ENCODE results near the gene ZNF579.

Gene ZNF579

GRCh38 chr19:55598034-55598433 is 17.4 kb upstream of the ZNF579 start:
- peaks cover 40% of the 10 kb centered on the region for H3K36me3 ChIP-seq (ENCODE audit: insufficient read depth, low read length)
- H3K4me3 ChIP-seq (ENCODE audit: low read depth in 1 of 2, low read length in 2 of 2): peak overlapping the region in 1 of 2 experiments; percentile 69; a peak in 2 of 4 replicates
- H3K9me3 ChIP-seq (ENCODE audit: insufficient read depth, low read length, severe bottlenecking): no peaks in the 10 kb centered on the region
- H3K4me2 ChIP-seq (ENCODE audit: insufficient read depth, low read length): peak overlapping the region; percentile 64
- peaks cover 24% of the 10 kb centered on the region for H3K4me1 ChIP-seq (ENCODE audit: insufficient read depth, low read length)
- peak overlapping the region; percentile 23; the same call in 1 of the 2 replicates for H3K9ac ChIP-seq (ENCODE audit: low read depth, low read length)
- H4K20me1 ChIP-seq (ENCODE audit: insufficient read depth, low read length): no peaks in the 10 kb centered on the region
- H3K79me2 ChIP-seq (ENCODE audit: insufficient read depth, low read length): peaks cover 17% of the 10 kb centered on the region
- ATAC-seq (ENCODE audit: insufficient read depth, low read depth): no peak
- H3K27ac ChIP-seq (ENCODE audit: low read length): peak overlapping the region; percentile 51
- no peak overlapping the region for H2AFZ ChIP-seq (ENCODE audit: low read depth, low read length)
- H3K27me3 ChIP-seq (ENCODE audit: insufficient read depth, low read length, poor library complexity): no peaks in the 10 kb centered on the region
- no peak for DNase-seq
- TF ChIP-seq EZH2 (IDR thresholded peaks at IDR 0.05; ENCODE audit: borderline replicate concordance, low read depth, low read length, severe bottlenecking) (no peak), CTCF (IDR thresholded peaks at IDR 0.05; ENCODE audit: borderline replicate concordance, extremely low read depth, low read length, poor library complexity, severe bottlenecking) (no peak)

- Histone ChIP-seq H4K20me1 (ENCODE audit: insufficient read depth, low read length) (no peaks in the 10 kb centered on the region), H3K9ac (ENCODE audit: low read depth, low read length) (no peak overlapping the region), H3K4me3 (ENCODE audit: low read depth in 1 of 2, low read length in 2 of 2) (no peak overlapping the region), H3K27me3 (ENCODE audit: insufficient read depth, low read length, poor library complexity) (no peaks in the 10 kb centered on the region), H2AFZ (ENCODE audit: low read depth, low read length) (no peak overlapping the region), H3K4me1 (ENCODE audit: insufficient read depth, low read length) (peaks cover 24% of the 10 kb centered on the region), H3K36me3 (ENCODE audit: insufficient read depth, low read length) (peaks cover 40% of the 10 kb centered on the region), H3K9me3 (ENCODE audit: insufficient read depth, low read length, severe bottlenecking) (no peaks in the 10 kb centered on the region), H3K79me2 (ENCODE audit: insufficient read depth, low read length) (peaks cover 17% of the 10 kb centered on the region), H3K27ac (ENCODE audit: low read length) (no peak overlapping the region), H3K4me2 (ENCODE audit: insufficient read depth, low read length) (no peak overlapping the region)
- ATAC-seq (ENCODE audit: insufficient read depth, low read depth) (no peak), DNase-seq (no peak)
- no peak for TF ChIP-seq EZH2 (IDR thresholded peaks at IDR 0.05; ENCODE audit: borderline replicate concordance, low read depth, low read length, severe bottlenecking)
- no peak for TF ChIP-seq CTCF (IDR thresholded peaks at IDR 0.05; ENCODE audit: borderline replicate concordance, extremely low read depth, low read length, poor library complexity, severe bottlenecking)
Measured at GRCh38 chr19:55597501-55597921, 16.9 kb upstream of the ZNF579 start.

- TF ChIP-seq CTCF (IDR thresholded peaks at IDR 0.05; ENCODE audit: borderline replicate concordance, extremely low read depth, low read length, poor library complexity, severe bottlenecking): no peak
- TF ChIP-seq EZH2 (IDR thresholded peaks at IDR 0.05; ENCODE audit: borderline replicate concordance, low read depth, low read length, severe bottlenecking): no peak
- DNase-seq (no peak), ATAC-seq (ENCODE audit: insufficient read depth, low read depth) (no peak)
- Histone ChIP-seq H3K27me3 (ENCODE audit: insufficient read depth, low read length, poor library complexity) (no peaks in the 10 kb centered on the region), H3K79me2 (ENCODE audit: insufficient read depth, low read length) (peaks cover 17% of the 10 kb centered on the region), H3K36me3 (ENCODE audit: insufficient read depth, low read length) (peaks cover 44% of the 10 kb centered on the region), H4K20me1 (ENCODE audit: insufficient read depth, low read length) (no peaks in the 10 kb centered on the region), H3K9me3 (ENCODE audit: insufficient read depth, low read length, severe bottlenecking) (no peaks in the 10 kb centered on the region), H3K4me1 (ENCODE audit: insufficient read depth, low read length) (peaks cover 20% of the 10 kb centered on the region), H3K27ac (ENCODE audit: low read length) (no peak overlapping the region), H3K4me2 (ENCODE audit: insufficient read depth, low read length) (no peak overlapping the region), H3K4me3 (ENCODE audit: low read depth in 1 of 2, low read length in 2 of 2) (no peak overlapping the region), H3K9ac (ENCODE audit: low read depth, low read length) (no peak overlapping the region), H2AFZ (ENCODE audit: low read depth, low read length) (no peak overlapping the region)
Measured at GRCh38 chr19:55596304-55596703, 15.7 kb upstream of the ZNF579 start.

Data from DND-41 (cell line).